ENCODE results near the gene SLC11A1. TPM values are rescaled to one million over a fixed set of nuclear protein-coding genes. Genes with fewer than 3 reads are reported as not detected.

SLC11A1 gene, protein sequence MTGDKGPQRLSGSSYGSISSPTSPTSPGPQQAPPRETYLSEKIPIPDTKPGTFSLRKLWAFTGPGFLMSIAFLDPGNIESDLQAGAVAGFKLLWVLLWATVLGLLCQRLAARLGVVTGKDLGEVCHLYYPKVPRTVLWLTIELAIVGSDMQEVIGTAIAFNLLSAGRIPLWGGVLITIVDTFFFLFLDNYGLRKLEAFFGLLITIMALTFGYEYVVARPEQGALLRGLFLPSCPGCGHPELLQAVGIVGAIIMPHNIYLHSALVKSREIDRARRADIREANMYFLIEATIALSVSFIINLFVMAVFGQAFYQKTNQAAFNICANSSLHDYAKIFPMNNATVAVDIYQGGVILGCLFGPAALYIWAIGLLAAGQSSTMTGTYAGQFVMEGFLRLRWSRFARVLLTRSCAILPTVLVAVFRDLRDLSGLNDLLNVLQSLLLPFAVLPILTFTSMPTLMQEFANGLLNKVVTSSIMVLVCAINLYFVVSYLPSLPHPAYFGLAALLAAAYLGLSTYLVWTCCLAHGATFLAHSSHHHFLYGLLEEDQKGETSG
- 10 to 100 TPM in 2 of 4 donors, 1 to 10 TPM in 2; 5.9 to 23.0 (median 9.5) TPM for total RNA-seq

DNA sequence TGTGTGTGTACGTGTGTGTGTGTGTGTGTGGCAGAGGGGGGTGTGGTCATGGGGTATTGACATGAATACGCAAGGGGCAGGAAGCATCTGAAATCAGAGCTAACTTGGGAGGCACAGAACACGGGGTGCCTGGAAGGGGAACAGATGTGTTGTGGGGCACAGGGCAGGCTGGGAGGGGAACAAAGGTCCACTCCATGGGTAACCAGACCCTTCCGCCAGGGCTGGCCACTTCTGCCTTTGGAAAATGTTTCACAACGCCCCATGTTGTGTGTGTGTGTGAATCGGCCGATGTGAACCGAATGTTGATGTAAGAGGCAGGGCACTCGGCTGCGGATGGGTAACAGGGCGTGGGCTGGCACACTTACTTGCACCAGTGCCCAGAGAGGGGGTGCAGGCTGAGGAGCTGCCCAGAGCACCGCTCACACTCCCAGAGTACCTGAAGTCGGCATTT is at the start of gene SLC11A1:
Gene SLC11A1 (plus strand): TSS at position 358 of the 451 bp plus-strand sequence. CDS start 96 bp downstream, outside the sequence.
- Histone ChIP-seq H3K27me3 (no peaks in the 10 kb centered on the region), H3K36me3 (no peaks in the 10 kb centered on the region), H3K4me1 (no peaks in the 10 kb centered on the region), H3K9me3 (no peaks in the 10 kb centered on the region), H3K4me3 (peak within 1 kb of the TSS in 1 of 2 donors; percentile 22), H3K27ac (peak within 1 kb of the TSS in 1 of 4 donors; percentile 24)
- WGBS, 2 donors (ENCODE audit: low coverage in 1 of 2) = 74 to 94% methylated on average over 4 to 7 of the region's 13 CpGs
- peak; percentile 78 for ATAC-seq
- TF ChIP-seq POLR2AphosphoS5 (IDR thresholded peaks at IDR 0.05) = no peak
- TF ChIP-seq, protein P1, sequence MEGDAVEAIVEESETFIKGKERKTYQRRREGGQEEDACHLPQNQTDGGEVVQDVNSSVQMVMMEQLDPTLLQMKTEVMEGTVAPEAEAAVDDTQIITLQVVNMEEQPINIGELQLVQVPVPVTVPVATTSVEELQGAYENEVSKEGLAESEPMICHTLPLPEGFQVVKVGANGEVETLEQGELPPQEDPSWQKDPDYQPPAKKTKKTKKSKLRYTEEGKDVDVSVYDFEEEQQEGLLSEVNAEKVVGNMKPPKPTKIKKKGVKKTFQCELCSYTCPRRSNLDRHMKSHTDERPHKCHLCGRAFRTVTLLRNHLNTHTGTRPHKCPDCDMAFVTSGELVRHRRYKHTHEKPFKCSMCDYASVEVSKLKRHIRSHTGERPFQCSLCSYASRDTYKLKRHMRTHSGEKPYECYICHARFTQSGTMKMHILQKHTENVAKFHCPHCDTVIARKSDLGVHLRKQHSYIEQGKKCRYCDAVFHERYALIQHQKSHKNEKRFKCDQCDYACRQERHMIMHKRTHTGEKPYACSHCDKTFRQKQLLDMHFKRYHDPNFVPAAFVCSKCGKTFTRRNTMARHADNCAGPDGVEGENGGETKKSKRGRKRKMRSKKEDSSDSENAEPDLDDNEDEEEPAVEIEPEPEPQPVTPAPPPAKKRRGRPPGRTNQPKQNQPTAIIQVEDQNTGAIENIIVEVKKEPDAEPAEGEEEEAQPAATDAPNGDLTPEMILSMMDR (IDR thresholded peaks at IDR 0.05) = no peak
- peak; percentile 29 to 33 for TF ChIP-seq POLR2A (IDR thresholded peaks at IDR 0.05)

DNA sequence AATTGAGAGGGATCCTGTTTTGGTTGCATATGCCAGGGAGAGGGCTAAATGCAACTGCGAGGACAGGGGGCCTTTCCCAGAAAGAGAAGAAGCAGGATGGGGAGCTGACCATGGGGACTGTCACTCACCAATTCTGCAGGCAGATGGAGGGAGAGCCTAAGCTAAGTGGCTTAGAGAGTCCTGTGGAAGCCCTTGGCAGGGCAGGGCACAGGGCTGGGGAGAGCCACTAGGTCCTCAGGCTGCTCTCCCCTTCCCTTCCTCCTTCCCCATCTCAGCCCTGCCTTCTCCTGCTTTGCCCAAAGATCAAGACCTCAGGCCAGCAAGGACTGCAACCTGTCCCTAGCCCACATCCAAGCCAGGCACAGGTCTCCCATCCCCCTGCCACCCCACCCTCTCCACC is 49.8 kb upstream of the SLC11A1 start:
- 86% methylated on average over 1 of the region's 1 CpG for WGBS, 2 donors (ENCODE audit: low coverage in 1 of 2)
- H3K4me3 ChIP-seq = no peak overlapping the region
- H3K27ac ChIP-seq = peak overlapping the region in 2 of 4 donors; percentile 47 to 59

DNA sequence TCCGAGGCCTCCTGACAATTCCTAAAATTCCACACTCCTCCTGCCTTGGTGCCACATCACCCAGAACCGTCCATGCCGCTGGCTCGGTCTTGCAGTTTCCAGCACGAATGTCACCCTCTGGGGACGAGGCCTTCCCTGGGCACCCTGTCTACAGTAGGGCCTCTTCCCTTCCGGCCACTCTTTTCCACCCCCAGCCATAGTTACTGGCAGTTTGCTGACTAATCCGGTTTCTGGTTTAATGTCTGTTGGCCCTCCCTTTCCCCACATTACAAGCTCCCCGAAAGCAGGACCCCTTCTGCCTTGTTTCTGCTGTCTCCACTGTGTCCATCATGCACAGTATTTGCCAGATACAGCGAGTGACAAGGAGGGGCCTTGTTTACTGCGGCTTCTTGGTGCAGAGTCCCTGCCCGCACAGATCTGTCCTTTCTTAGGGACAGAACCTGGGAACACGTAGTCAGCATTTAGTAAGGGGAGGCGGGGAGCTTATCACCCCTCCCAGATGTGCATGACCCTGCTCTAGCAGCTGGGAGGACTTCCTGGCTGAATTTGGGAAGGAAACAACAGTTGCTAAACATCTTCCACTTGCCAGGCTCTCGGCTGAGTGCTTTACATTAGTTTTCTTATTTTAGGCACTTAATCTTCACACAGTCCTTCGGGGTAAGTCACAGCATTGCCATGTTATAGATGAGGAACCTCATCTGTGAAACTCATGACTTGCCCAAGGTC is 49.0 kb upstream of the SLC11A1 start:
- H3K4me1 ChIP-seq = no peaks in the 10 kb centered on the region
- ATAC-seq = peak; percentile 62
- 68% methylated on average over 15 of the region's 16 CpGs; no CpG with 5 or more reads in 1 of the 2 donors for WGBS, 2 donors (ENCODE audit: low coverage in 1 of 2)
- no peaks in the 10 kb centered on the region for H3K27me3 ChIP-seq
- TF ChIP-seq POLR2AphosphoS5 (IDR thresholded peaks at IDR 0.05) (no peak), POLR2A (IDR thresholded peaks at IDR 0.05) (peak in 1 of 2 donors; percentile 26)
- H3K9me3 ChIP-seq = no peaks in the 10 kb centered on the region
- H3K27ac ChIP-seq = peak overlapping the region in 3 of 4 donors; percentile 38 to 59 (median 47)
- H3K4me3 ChIP-seq = no peak overlapping the region
- H3K36me3 ChIP-seq = no peaks in the 10 kb centered on the region

More for the DNA sequence above, 49.8 kb upstream of the SLC11A1 start:
- H3K36me3 ChIP-seq = no peaks in the 10 kb centered on the region
- no peak for ATAC-seq
- no peaks in the 10 kb centered on the region for H3K9me3 ChIP-seq
- no peaks in the 10 kb centered on the region for H3K4me1 ChIP-seq
- TF ChIP-seq POLR2A (IDR thresholded peaks at IDR 0.05) (no peak), EP300 (IDR thresholded peaks at IDR 0.05) (no peak), POLR2AphosphoS5 (IDR thresholded peaks at IDR 0.05) (no peak)
- TF ChIP-seq, protein P1 (IDR thresholded peaks at IDR 0.05) = no peak
- no peaks in the 10 kb centered on the region for H3K27me3 ChIP-seq

DNA sequence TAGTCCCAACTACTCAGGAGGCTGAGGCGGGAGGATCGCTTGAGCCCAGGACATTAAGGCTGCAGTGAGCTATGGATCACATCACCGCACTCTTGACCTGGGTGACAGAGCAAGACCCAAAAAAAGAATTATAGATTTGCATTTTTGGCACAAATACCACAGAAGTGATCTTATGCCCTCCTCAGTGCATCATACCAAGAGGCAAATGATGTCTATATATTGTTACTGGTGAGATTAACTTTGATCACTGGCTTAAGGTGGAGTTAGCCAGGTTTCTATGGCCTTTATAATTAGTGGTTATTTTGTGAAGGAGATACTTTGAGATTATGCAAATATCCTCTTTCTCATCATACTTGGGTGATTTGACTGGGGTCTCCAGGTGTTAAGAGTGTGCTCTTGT is 47.5 kb upstream of the SLC11A1 start:
- Histone ChIP-seq H3K27ac (no peak overlapping the region), H3K4me1 (no peaks in the 10 kb centered on the region), H3K27me3 (no peaks in the 10 kb centered on the region), H3K9me3 (no peaks in the 10 kb centered on the region), H3K4me3 (no peak overlapping the region), H3K36me3 (no peaks in the 10 kb centered on the region)
- no peak for ATAC-seq
- WGBS, 2 donors (ENCODE audit: low coverage in 1 of 2) = 97% methylated on average over 3 of the region's 3 CpGs; no CpG with 5 or more reads in 1 of the 2 donors
- TF ChIP-seq, protein P1 (IDR thresholded peaks at IDR 0.05) = no peak
- TF ChIP-seq POLR2A (IDR thresholded peaks at IDR 0.05) (no peak), EP300 (IDR thresholded peaks at IDR 0.05) (no peak), POLR2AphosphoS5 (IDR thresholded peaks at IDR 0.05) (no peak)

DNA sequence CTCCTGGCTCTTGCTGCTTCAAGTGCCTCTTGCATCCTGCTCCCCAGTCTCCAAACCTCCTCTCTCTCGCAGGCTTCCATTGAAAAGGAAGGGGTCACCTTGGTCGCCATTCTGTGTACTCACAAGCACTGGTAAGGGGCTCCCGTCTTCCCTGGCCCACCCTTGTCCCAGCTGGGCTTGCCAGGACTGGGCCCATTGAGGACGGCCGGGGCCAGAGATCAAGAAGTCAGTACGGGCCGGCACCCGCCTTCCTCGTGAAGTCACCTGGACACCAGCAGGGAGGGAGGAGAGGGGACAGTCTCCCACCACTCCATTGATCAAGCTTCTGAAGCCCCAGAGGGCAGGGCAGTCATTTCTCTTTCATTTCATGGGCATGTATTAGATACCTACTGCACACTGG is 41.4 kb upstream of the SLC11A1 start:
- no peaks in the 10 kb centered on the region for H3K36me3 ChIP-seq
- H3K9me3 ChIP-seq = no peaks in the 10 kb centered on the region
- H3K27me3 ChIP-seq = no peaks in the 10 kb centered on the region
- no peak for ATAC-seq
- H3K4me1 ChIP-seq = no peaks in the 10 kb centered on the region
- WGBS, 2 donors (ENCODE audit: low coverage in 1 of 2) = 85% methylated on average over 2 of the region's 9 CpGs; no CpG with 5 or more reads in 1 of the 2 donors
- H3K4me3 ChIP-seq = no peak overlapping the region
- H3K27ac ChIP-seq = no peak overlapping the region
- TF ChIP-seq, protein P1 (IDR thresholded peaks at IDR 0.05) = no peak
- TF ChIP-seq EP300 (IDR thresholded peaks at IDR 0.05) (no peak), POLR2A (IDR thresholded peaks at IDR 0.05) (no peak), POLR2AphosphoS5 (IDR thresholded peaks at IDR 0.05) (no peak)
